A549 (cell line): ENCODE data around the gene CADPS2. TPM values are rescaled to one million over a fixed set of nuclear protein-coding genes. Genes with fewer than 3 reads are reported as not detected.

Source experiments
- ATAC-seq, 2 experiments: fragments of 200-7000 bp in 1 of 2; fragments of >200 bp in 1 of 2; cut with Nextera tagmentation in 1 of 2; cut with Tn5 transposase in 1 of 2; 3 replicates each; pipeline versions ENCODE4 v1.8.0 to v1.9.1; 2018 to 2020; ENCODE audit warnings: mild to moderate bottlenecking in 1 of 2, moderate library complexity in 1 of 2
- CTCF ChIA-PET: fragments of 300-600 bp; sonication (Branson Sonifier 250); formaldehyde crosslinking; extraction: SDS; loops from one replicate; lab custom pipeline; 2021; ENCODE audit warnings: antibody characterized with exemption, inconsistent platforms; lab: Yijun Ruan, JAX
- POLR2A ChIA-PET: fragments of 350-600 bp; formaldehyde crosslinking; extraction: SDS; loops from one replicate; lab custom pipeline; 2021; ENCODE audit warnings: antibody characterized with exemption, inconsistent platforms; lab: Yijun Ruan, JAX
- DNase-seq, 2 experiments: peaks; one replicate each; pipeline versions ENCODE4 v3.0.0 to v3.0.0-alpha.2; 2011 to 2016; ENCODE audit warnings: low read depth in 1 of 2, low spot score in 1 of 2
- FAIRE-seq: peaks from 2 replicates; lab custom pipeline; 2011; peaks lifted over from hg19 to GRCh38; lab: Jason Lieb, UNC
- H3K27ac ChIP-seq, 2 experiments: fragments of >200 bp; sonication (Bioruptor Twin); formaldehyde crosslinking; 3 replicates each; pipeline ENCODE4 v1.5.1; 2016 to 2017
- H3K4me1 ChIP-seq: fragments of >200 bp; sonication (Bioruptor Twin); formaldehyde crosslinking; 3 replicates; pipeline ENCODE4 v1.6.1; 2016
- H3K4me2 ChIP-seq: fragments of >200 bp; sonication (Bioruptor Twin); formaldehyde crosslinking; 3 replicates; pipeline ENCODE4 v1.6.1; 2016
- H3K4me3 ChIP-seq: fragments of >200 bp; sonication (Bioruptor Twin); formaldehyde crosslinking; 3 replicates; pipeline ENCODE4 v1.5.1; 2016
- H3K9me3 ChIP-seq: fragments of >200 bp; sonication (Bioruptor Twin); formaldehyde crosslinking; 3 replicates; pipeline ENCODE4 v1.6.1; 2016
- CBX2 ChIP-seq: fragments of 200-600 bp; sonication (generic); IDR thresholded peaks from 2 replicates; pipeline ENCODE4 v1.6.1; 2016; ENCODE audit warnings: low read depth, mild to moderate bottlenecking, borderline replicate concordance
- CHD4 ChIP-seq: fragments of 200-600 bp; sonication (generic); IDR thresholded peaks from 2 replicates; pipeline ENCODE4 v1.6.1; 2016; ENCODE audit warnings: antibody characterized with exemption, mild to moderate bottlenecking, borderline replicate concordance
- ESRRA ChIP-seq: fragments of 150-350 bp; IDR thresholded peaks from 2 replicates; pipeline ENCODE4 v1.6.1; 2014; ENCODE audit warnings: mild to moderate bottlenecking, low read length, borderline replicate concordance
- HEYL ChIP-seq: fragments of 250-450 bp; sonication (Bioruptor Pico); IDR thresholded peaks from 2 replicates; pipeline ENCODE4 v1.8.0; 2021; ENCODE audit warnings: mild to moderate bottlenecking, moderate library complexity
- HOXA7 ChIP-seq: fragments of 250-450 bp; sonication (Bioruptor Pico); IDR thresholded peaks from 2 replicates; pipeline ENCODE4 v1.5.0; 2020; ENCODE audit warnings: mild to moderate bottlenecking, moderate library complexity
- HOXB13 ChIP-seq: fragments of 250-450 bp; sonication (Bioruptor Pico); IDR thresholded peaks from 2 replicates; pipeline ENCODE4 v1.5.0; 2020; ENCODE audit warnings: low read depth, mild to moderate bottlenecking, moderate library complexity
- HOXB5 ChIP-seq: fragments of 250-450 bp; sonication (Bioruptor Pico); IDR thresholded peaks from 2 replicates; pipeline ENCODE4 v1.5.0; 2020; ENCODE audit warnings: mild to moderate bottlenecking, moderate library complexity
- JUNB ChIP-seq: fragments of >200 bp; sonication (Bioruptor Twin); formaldehyde crosslinking; IDR thresholded peaks from 2 replicates; pipeline ENCODE4 v1.6.1; 2016
- KDM1A ChIP-seq: fragments of 200-600 bp; sonication (generic); IDR thresholded peaks from 2 replicates; pipeline ENCODE4 v1.6.1; 2016; ENCODE audit warnings: low read depth, mild to moderate bottlenecking
- KDM5A ChIP-seq: fragments of 200-600 bp; sonication (generic); IDR thresholded peaks from 2 replicates; pipeline ENCODE4 v1.6.1; 2016; ENCODE audit warnings: antibody characterized with exemption, mild to moderate bottlenecking
- MAFK ChIP-seq: fragments of 450-650 bp; IDR thresholded peaks from 2 replicates; pipeline ENCODE4 v1.6.1; 2014; ENCODE audit not compliant: partially characterized antibody
- NR3C1 ChIP-seq: fragments of >200 bp; sonication (Bioruptor Twin); formaldehyde crosslinking; IDR thresholded peaks from 3 replicates; pipeline ENCODE4 v1.6.1; 2017
- RAD21 ChIP-seq, 2 experiments: fragments of >200 bp in 1 of 2; sonication (Bioruptor Twin) in 1 of 2; formaldehyde crosslinking in 1 of 2; IDR thresholded peaks in 1 of 2; conservative IDR thresholded peaks in 1 of 2; 2 replicates in 1 of 2; 3 replicates in 1 of 2; pipeline ENCODE4 v1.6.1; 2012 to 2018; ENCODE audit warnings: inconsistent platforms in 1 of 2
- RARB ChIP-seq: fragments of 250-450 bp; sonication (Bioruptor Pico); IDR thresholded peaks from 2 replicates; pipeline ENCODE4 v1.8.0; 2021; ENCODE audit warnings: mild to moderate bottlenecking, moderate library complexity
- RFX5 ChIP-seq: fragments of 450-650 bp; IDR thresholded peaks from 2 replicates; pipeline ENCODE4 v1.7.1; 2014; ENCODE audit warnings: antibody characterized with exemption, mild to moderate bottlenecking, moderate library complexity
- SMC3 ChIP-seq: fragments of >200 bp; sonication (Bioruptor Twin); formaldehyde crosslinking; IDR thresholded peaks from 3 replicates; pipeline ENCODE4 v1.6.1; 2018; ENCODE audit warnings: inconsistent platforms
- SREBF2 ChIP-seq: fragments of 450-650 bp; IDR thresholded peaks from 2 replicates; pipeline ENCODE4 v1.6.1; 2014; ENCODE audit warnings: mild to moderate bottlenecking, moderate library complexity
- ZSCAN20 ChIP-seq: fragments of 250-450 bp; sonication (Bioruptor Pico); IDR thresholded peaks from 2 replicates; pipeline ENCODE4 v1.8.0; 2022; ENCODE audit warnings: mild to moderate bottlenecking, moderate library complexity
- WGBS: methylation state at CpG from one replicate; pipeline ENCODE4 v1.1.6; 2017; ENCODE audit errors: missing lambda C conversion rate; 5-methylcytosine and 5-hydroxymethylcytosine counted together
- polyA plus RNA-seq, 4 experiments: library from polyadenylated mRNA; depleted of rRNA in 3 of 4; stranded (reverse); fragments of >200 nt; fragmentation: RNase III in 1 of 4; extraction: RNeasy Plus Mini Kit Qiagen cat#74134 plus additional on column Dnase treatment in 1 of 4; gene quantifications; 2 replicates in 3 of 4; 3 replicates in 1 of 4; pipeline ENCODE4 v1.2.3, GENCODE V29; 2011 to 2017
- TF ChIP-seq, protein P1 (sequence below): IDR thresholded peaks from 2 replicates; pipeline ENCODE4 v1.6.1; 2012
- TF ChIP-seq, protein P2 (sequence below): fragments of 250-450 bp; sonication (Bioruptor Pico); IDR thresholded peaks from 2 replicates; pipeline ENCODE4 v1.5.0; 2020; ENCODE audit warnings: low read depth, mild to moderate bottlenecking, moderate library complexity
- TF ChIP-seq, protein P3 (sequence below): fragments of 450-650 bp; IDR thresholded peaks from 2 replicates; pipeline ENCODE4 v1.6.1; 2014; ENCODE audit warnings: antibody characterized with exemption

Gene CADPS2
- polyA plus RNA-seq, 2 of the 4 experiments (the other 2 are of a cell fraction): 0.04 to 0.10 TPM

DNA sequence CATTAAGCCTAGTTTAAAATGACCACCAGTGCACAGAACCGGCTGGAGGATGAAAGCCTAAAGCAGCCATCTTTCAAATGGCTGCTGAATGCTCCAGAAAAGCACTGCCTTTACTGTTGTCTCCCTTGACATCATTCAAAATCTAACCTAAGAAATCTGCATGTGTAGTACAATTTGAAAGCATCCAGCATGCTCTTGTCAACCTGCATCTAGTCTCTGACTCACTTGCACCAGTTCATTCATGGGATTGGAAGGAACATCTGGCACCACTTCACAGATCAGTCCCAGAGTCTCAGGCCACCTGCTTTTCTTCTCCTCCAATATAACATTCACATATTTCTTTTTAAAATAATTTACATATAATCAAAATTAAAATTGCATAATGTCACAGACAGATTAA is 263.6 kb downstream of the CADPS2 start (continued):
- TF ChIP-seq, protein P1, sequence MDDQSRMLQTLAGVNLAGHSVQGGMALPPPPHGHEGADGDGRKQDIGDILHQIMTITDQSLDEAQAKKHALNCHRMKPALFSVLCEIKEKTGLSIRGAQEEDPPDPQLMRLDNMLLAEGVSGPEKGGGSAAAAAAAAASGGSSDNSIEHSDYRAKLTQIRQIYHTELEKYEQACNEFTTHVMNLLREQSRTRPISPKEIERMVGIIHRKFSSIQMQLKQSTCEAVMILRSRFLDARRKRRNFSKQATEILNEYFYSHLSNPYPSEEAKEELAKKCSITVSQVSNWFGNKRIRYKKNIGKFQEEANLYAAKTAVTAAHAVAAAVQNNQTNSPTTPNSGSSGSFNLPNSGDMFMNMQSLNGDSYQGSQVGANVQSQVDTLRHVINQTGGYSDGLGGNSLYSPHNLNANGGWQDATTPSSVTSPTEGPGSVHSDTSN: no peak
- TF ChIP-seq CHD4 (no peak), KDM1A (no peak)
- TF ChIP-seq, protein P2, sequence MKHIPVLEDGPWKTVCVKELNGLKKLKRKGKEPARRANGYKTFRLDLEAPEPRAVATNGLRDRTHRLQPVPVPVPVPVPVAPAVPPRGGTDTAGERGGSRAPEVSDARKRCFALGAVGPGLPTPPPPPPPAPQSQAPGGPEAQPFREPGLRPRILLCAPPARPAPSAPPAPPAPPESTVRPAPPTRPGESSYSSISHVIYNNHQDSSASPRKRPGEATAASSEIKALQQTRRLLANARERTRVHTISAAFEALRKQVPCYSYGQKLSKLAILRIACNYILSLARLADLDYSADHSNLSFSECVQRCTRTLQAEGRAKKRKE (CRISPR knock-in tag): no peak

DNA sequence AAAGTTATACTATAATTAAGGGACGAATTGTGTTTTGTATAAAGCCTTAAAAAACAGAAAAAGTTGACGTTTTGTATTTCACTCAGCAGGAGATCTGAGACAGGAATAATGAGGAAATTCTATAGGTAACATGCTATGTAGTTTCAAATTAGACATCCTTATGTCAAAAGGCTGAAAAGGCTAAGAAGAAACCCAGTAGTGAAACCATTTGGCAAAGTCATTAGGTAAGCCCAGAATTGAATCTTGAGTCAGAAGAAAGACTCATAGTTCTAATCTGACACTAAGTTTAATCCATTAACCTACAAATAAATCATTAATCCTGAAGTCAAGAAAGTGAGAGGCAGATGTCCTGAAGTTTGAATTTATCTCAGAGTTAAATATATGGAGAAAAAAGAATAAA is 266.6 kb downstream of the CADPS2 start:
- POLR2A ChIA-PET: no interaction called here
- H3K4me3 ChIP-seq: no peak overlapping the region
- no peak for DNase-seq
- no peaks in the 10 kb centered on the region for H3K9me3 ChIP-seq
- TF ChIP-seq, protein P3, sequence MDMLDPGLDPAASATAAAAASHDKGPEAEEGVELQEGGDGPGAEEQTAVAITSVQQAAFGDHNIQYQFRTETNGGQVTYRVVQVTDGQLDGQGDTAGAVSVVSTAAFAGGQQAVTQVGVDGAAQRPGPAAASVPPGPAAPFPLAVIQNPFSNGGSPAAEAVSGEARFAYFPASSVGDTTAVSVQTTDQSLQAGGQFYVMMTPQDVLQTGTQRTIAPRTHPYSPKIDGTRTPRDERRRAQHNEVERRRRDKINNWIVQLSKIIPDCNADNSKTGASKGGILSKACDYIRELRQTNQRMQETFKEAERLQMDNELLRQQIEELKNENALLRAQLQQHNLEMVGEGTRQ: no peak
- TF ChIP-seq HOXA7 (CRISPR knock-in tag): no peak
- TF ChIP-seq ZSCAN20: no peak
- TF ChIP-seq JUNB: no peak
- TF ChIP-seq, protein P1: no peak
- TF ChIP-seq KDM5A: no peak
- no peak for TF ChIP-seq MAFK
- TF ChIP-seq HEYL (CRISPR knock-in tag): no peak
- no peak for TF ChIP-seq HOXB13 (CRISPR knock-in tag)
- no peak for TF ChIP-seq RARB (CRISPR knock-in tag)
- no peak for TF ChIP-seq RFX5
- TF ChIP-seq, protein P2 (CRISPR knock-in tag): no peak
- no peak for TF ChIP-seq RAD21 (conservative IDR thresholded peaks at IDR 0.05 in 1 of 2, IDR thresholded peaks at IDR 0.05 in 1 of 2)
- no peak for TF ChIP-seq NR3C1
- no peak for TF ChIP-seq CHD4
- TF ChIP-seq ESRRA: no peak
- TF ChIP-seq CBX2: no peak
- no peak for TF ChIP-seq HOXB5 (CRISPR knock-in tag)
- TF ChIP-seq, all 56 proteins: peak for 0
- CTCF ChIA-PET: no interaction called here
- Histone ChIP-seq H3K4me2 (no peak overlapping the region), H3K4me1 (no peaks in the 10 kb centered on the region), H3K27ac (no peak overlapping the region)
- no peak for FAIRE-seq
- WGBS: 5% methylated on average over 2 of the region's 2 CpGs
- ATAC-seq: no peak

DNA sequence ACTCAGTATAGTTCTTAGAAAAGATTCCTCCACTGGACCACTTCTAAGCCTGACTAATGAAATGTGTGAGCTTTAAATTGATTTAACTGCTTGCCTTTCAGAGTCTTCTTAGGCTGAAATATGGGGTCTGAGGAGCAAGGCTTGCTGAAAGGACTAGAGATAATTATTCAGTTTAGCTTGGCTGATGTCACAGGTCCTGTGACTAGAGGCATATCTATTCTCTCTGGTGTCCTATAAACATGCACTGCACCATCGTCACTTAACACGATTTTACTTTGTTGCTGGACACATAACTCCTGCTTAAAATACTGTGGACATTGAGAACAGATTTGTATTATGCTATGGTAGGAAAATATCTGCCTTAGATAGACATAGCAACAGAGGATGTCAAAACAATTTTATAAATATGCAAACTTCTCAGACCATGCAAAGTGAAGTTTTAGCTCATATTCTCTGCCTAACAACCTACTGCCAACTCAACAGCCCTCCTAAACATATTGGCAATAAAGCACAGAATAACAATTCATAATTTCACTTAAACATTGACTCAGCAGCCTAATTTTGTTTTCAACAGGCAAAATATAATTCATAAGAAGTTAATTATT is 267.6 kb downstream of the CADPS2 start:
- Histone ChIP-seq H3K4me1 (no peaks in the 10 kb centered on the region), H3K4me3 (no peak overlapping the region), H3K27ac (no peak overlapping the region), H3K4me2 (no peak overlapping the region), H3K9me3 (no peaks in the 10 kb centered on the region)
- CTCF ChIA-PET: no interaction called here
- 10% methylated on average over 2 of the region's 2 CpGs for WGBS
- no peak for ATAC-seq
- POLR2A ChIA-PET: no interaction called here
- no peak for TF ChIP-seq SREBF2
- TF ChIP-seq SMC3: no peak
- FAIRE-seq: no peak
- DNase-seq: no peak
